ENCODE measurements around the gene ADGRL1. TPM values are rescaled to one million over a fixed set of nuclear protein-coding genes. Genes with fewer than 3 reads are reported as not detected.
"Not testable (repeated sequence)": the region's sequence is repeated elsewhere in the genome, so short reads cannot be mapped to it uniquely, and the experiment has no call there.

Gene ADGRL1
- total and polyA plus RNA-seq, 5 experiments from 2014 or later: 0.29 to 28.0 (median 0.96) TPM

GRCh38 chr19:14209401-14209800 lies 3.4 kb upstream of the ADGRL1 start:
- H3K27me3 Mint-ChIP-seq, ATAC-seq, H3K36me3 Mint-ChIP-seq, POLR2A ChIA-PET, H3K9me3 Mint-ChIP-seq: not testable (repeated sequence)
- Mint-ChIP-seq H3K4me3 (peak overlapping the region; percentile 48 to 96 (median 67)), H3K27ac (peak overlapping the region in 1 of 10 donors; percentile 52), H3K4me1 (peaks cover 13 to 36% (median 28%) of the 10 kb centered on the region in 4 donors)
- DNase-seq: peak in 1 of 10 donors; percentile 18

GRCh38 chr19:14208496-14208895 lies 2.5 kb upstream of the ADGRL1 start:
- Mint-ChIP-seq H3K4me1 (peaks cover 17 to 45% (median 36%) of the 10 kb centered on the region in 4 donors), H3K4me3 (peak overlapping the region in 9 of 10 donors; percentile 4 to 96 (median 65))
- not testable (repeated sequence) for H3K27ac Mint-ChIP-seq, H3K9me3 Mint-ChIP-seq, ATAC-seq, H3K27me3 Mint-ChIP-seq, H3K36me3 Mint-ChIP-seq
- POLR2A ChIA-PET: interaction anchor here (1.3 kb wide), 1 partner anchor 155 kb away, joined by 3 read pairs; no protein-coding TSS in a partner anchor
- peak in 1 of 10 donors; percentile 22 for DNase-seq

GRCh38 chr19:14207796-14208195 lies 1.8 kb upstream of the ADGRL1 start:
- H3K27me3 Mint-ChIP-seq, H3K36me3 Mint-ChIP-seq, H3K9me3 Mint-ChIP-seq, DNase-seq: not testable (repeated sequence)
- peak overlapping the region; percentile 90 to 97 (median 94) for H3K4me3 Mint-ChIP-seq
- ATAC-seq: peak; percentile 9 to 11
- peak overlapping the region in 9 of 10 donors; percentile 91 to 97 (median 95) for H3K27ac Mint-ChIP-seq
- POLR2A ChIA-PET: interaction anchor here (1.3 to 1.4 kb wide), 2 partner anchors 10 to 156 kb away, joined by 3 to 5 read pairs; no protein-coding TSS in a partner anchor
- peaks cover 22 to 52% (median 40%) of the 10 kb centered on the region in 4 donors for H3K4me1 Mint-ChIP-seq

GRCh38 chr19:14206737-14207726 lies 1.1 kb upstream of the ADGRL1 start:
- peak overlapping the region; percentile 81 to 97 (median 94) for H3K27ac Mint-ChIP-seq
- POLR2A ChIA-PET: interaction anchor here (1.1 to 1.4 kb wide), 2 partner anchors 10 to 57 kb away, joined by 5 read pairs; no protein-coding TSS in a partner anchor
- H3K36me3 Mint-ChIP-seq, H3K9me3 Mint-ChIP-seq, H3K27me3 Mint-ChIP-seq: not testable (repeated sequence)
- H3K4me1 Mint-ChIP-seq: peaks cover 22 to 57% (median 46%) of the 10 kb centered on the region in 4 donors
- peak overlapping the region; percentile 90 to 97 (median 94) for H3K4me3 Mint-ChIP-seq
- DNase-seq (peak; percentile 67 to 92 (median 86)), ATAC-seq (peak; percentile 68 to 74)

GRCh38 chr19:14206308-14206707 lies 339 bp upstream of the ADGRL1 start:
- H3K27ac Mint-ChIP-seq, H3K9me3 Mint-ChIP-seq, H3K36me3 Mint-ChIP-seq, H3K27me3 Mint-ChIP-seq: not testable (repeated sequence)
- Mint-ChIP-seq H3K4me1 (peaks cover 22 to 63% (median 49%) of the 10 kb centered on the region in 4 donors), H3K4me3 (peak overlapping the region in 1 of 10 donors; percentile 90)
- DNase-seq (peak in 8 of 10 donors; percentile 18 to 48 (median 25)), ATAC-seq (peak; percentile 17 to 46)
- POLR2A ChIA-PET: interaction anchor here (0.6 to 1.1 kb wide), 3 partner anchors 23 to 69 kb away, joined by 3 to 5 read pairs (median 3); no protein-coding TSS in a partner anchor

GRCh38 chr19:14204676-14205451 lies 1.1 kb downstream of the ADGRL1 start:
- H3K9me3 Mint-ChIP-seq, ATAC-seq, H3K27me3 Mint-ChIP-seq, H3K36me3 Mint-ChIP-seq, DNase-seq, POLR2A ChIA-PET: not testable (repeated sequence)
- Mint-ChIP-seq H3K4me1 (peaks cover 28 to 70% (median 55%) of the 10 kb centered on the region in 4 donors), H3K4me3 (peak overlapping the region; percentile 78 to 95 (median 87)), H3K27ac (peak overlapping the region; percentile 69 to 95 (median 90))

GRCh38 chr19:14204219-14204618 lies 1.8 kb downstream of the ADGRL1 start:
- Mint-ChIP-seq H3K27ac (peak overlapping the region; percentile 69 to 95 (median 90)), H3K4me3 (peak overlapping the region; percentile 78 to 95 (median 87)), H3K4me1 (peaks cover 26 to 67% (median 52%) of the 10 kb centered on the region in 4 donors)
- H3K36me3 Mint-ChIP-seq, H3K9me3 Mint-ChIP-seq, H3K27me3 Mint-ChIP-seq, DNase-seq, POLR2A ChIA-PET, ATAC-seq: not testable (repeated sequence)

GRCh38 chr19:14203788-14204187 lies 2.2 kb downstream of the ADGRL1 start:
- H3K36me3 Mint-ChIP-seq, ATAC-seq, DNase-seq, POLR2A ChIA-PET, H3K9me3 Mint-ChIP-seq, H3K27me3 Mint-ChIP-seq: not testable (repeated sequence)
- H3K4me3 Mint-ChIP-seq: peak overlapping the region in 9 of 10 donors; percentile 81 to 95 (median 87)
- H3K27ac Mint-ChIP-seq: peak overlapping the region in 7 of 10 donors; percentile 56 to 93 (median 89)
- peaks cover 26 to 67% (median 48%) of the 10 kb centered on the region in 4 donors for H3K4me1 Mint-ChIP-seq

GRCh38 chr19:14203177-14203576 lies 2.8 kb downstream of the ADGRL1 start:
- Mint-ChIP-seq H3K36me3 (no peaks in the 10 kb centered on the region), H3K27me3 (peaks cover 0 to 8% (median 0%) of the 10 kb centered on the region in 5 donors), H3K4me1 (peaks cover 26 to 64% (median 42%) of the 10 kb centered on the region in 4 donors), H3K27ac (peak overlapping the region in 5 of 10 donors; percentile 31 to 57 (median 46)), H3K9me3 (no peaks in the 10 kb centered on the region), H3K4me3 (peak overlapping the region in 6 of 10 donors; percentile 23 to 92 (median 68))
- DNase-seq (peak in 3 of 10 donors; percentile 30 to 38 (median 36)), ATAC-seq (peak in 1 of 2 donors; percentile 17)
- POLR2A ChIA-PET: no interaction called here

GRCh38 chr19:14201481-14201880 lies 4.5 kb downstream of the ADGRL1 start:
- not testable (repeated sequence) for H3K36me3 Mint-ChIP-seq, H3K27me3 Mint-ChIP-seq, H3K9me3 Mint-ChIP-seq, ATAC-seq, DNase-seq
- H3K27ac Mint-ChIP-seq: peak overlapping the region in 2 of 10 donors; percentile 35 to 73
- H3K4me3 Mint-ChIP-seq: peak overlapping the region in 1 of 10 donors; percentile 15
- peaks cover 27 to 60% (median 44%) of the 10 kb centered on the region in 4 donors for H3K4me1 Mint-ChIP-seq
- POLR2A ChIA-PET: interaction anchor here (0.7 kb wide), 1 partner anchor 18 kb away, joined by 3 read pairs; no protein-coding TSS in a partner anchor

- peak overlapping the region in 1 of 10 donors; percentile 78 for H3K4me3 Mint-ChIP-seq
- peak overlapping the region in 2 of 10 donors; percentile 63 to 85 for H3K27ac Mint-ChIP-seq
- H3K36me3 Mint-ChIP-seq, H3K9me3 Mint-ChIP-seq, POLR2A ChIA-PET, H3K27me3 Mint-ChIP-seq: not testable (repeated sequence)
- ATAC-seq (peak; percentile 60 to 63), DNase-seq (peak in 9 of 10 donors; percentile 24 to 70 (median 52))
- H3K4me1 Mint-ChIP-seq: peaks cover 32 to 66% (median 52%) of the 10 kb centered on the region in 4 donors
Observed at GRCh38 chr19:14200147-14200841, 5.7 kb downstream of the ADGRL1 start.
